Measurements from ENCODE around the gene FHOD3.

DNA sequence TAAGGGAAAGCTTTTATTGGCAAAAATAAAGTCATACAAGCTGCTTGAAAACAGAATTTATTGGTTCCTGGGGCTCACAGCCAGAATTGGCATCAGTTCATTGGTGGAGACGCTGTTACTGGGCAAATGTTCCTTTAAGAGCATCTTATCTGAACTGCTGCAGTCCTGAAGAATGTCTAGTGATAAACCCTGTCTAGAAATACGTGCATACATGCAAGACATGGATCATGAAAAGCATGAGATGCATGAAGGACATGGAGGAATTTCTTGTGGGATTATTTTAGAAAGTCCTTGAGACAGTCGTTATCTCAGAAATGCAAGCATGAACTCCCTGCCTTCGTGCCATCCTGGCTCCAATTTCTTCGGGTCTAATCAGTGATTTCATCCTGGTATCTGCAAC lies 32.5 kb upstream of the FHOD3 start:
- TF ChIP-seq, protein P1, sequence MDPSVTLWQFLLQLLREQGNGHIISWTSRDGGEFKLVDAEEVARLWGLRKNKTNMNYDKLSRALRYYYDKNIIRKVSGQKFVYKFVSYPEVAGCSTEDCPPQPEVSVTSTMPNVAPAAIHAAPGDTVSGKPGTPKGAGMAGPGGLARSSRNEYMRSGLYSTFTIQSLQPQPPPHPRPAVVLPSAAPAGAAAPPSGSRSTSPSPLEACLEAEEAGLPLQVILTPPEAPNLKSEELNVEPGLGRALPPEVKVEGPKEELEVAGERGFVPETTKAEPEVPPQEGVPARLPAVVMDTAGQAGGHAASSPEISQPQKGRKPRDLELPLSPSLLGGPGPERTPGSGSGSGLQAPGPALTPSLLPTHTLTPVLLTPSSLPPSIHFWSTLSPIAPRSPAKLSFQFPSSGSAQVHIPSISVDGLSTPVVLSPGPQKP (IDR thresholded peaks at IDR 0.05; ENCODE audit: borderline replicate concordance, low read depth, low read length): no peak
- TF ChIP-seq, protein P2, sequence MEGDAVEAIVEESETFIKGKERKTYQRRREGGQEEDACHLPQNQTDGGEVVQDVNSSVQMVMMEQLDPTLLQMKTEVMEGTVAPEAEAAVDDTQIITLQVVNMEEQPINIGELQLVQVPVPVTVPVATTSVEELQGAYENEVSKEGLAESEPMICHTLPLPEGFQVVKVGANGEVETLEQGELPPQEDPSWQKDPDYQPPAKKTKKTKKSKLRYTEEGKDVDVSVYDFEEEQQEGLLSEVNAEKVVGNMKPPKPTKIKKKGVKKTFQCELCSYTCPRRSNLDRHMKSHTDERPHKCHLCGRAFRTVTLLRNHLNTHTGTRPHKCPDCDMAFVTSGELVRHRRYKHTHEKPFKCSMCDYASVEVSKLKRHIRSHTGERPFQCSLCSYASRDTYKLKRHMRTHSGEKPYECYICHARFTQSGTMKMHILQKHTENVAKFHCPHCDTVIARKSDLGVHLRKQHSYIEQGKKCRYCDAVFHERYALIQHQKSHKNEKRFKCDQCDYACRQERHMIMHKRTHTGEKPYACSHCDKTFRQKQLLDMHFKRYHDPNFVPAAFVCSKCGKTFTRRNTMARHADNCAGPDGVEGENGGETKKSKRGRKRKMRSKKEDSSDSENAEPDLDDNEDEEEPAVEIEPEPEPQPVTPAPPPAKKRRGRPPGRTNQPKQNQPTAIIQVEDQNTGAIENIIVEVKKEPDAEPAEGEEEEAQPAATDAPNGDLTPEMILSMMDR (conservative IDR thresholded peaks at IDR 0.05; ENCODE audit: low read depth, low read length): no peak
- no peak for TF ChIP-seq NFE2L2 (IDR thresholded peaks at IDR 0.05; ENCODE audit: low read depth, low read length)
- no peak for TF ChIP-seq POLR2A (IDR thresholded peaks at IDR 0.05; ENCODE audit: low read depth, low read length)
- no peak for TF ChIP-seq RAD21 (IDR thresholded peaks at IDR 0.05; ENCODE audit: low read length)
- TF ChIP-seq BHLHE40 (IDR thresholded peaks at IDR 0.05; ENCODE audit: low read depth, low read length): no peak
- TF ChIP-seq, protein P3, sequence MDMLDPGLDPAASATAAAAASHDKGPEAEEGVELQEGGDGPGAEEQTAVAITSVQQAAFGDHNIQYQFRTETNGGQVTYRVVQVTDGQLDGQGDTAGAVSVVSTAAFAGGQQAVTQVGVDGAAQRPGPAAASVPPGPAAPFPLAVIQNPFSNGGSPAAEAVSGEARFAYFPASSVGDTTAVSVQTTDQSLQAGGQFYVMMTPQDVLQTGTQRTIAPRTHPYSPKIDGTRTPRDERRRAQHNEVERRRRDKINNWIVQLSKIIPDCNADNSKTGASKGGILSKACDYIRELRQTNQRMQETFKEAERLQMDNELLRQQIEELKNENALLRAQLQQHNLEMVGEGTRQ (IDR thresholded peaks at IDR 0.05; ENCODE audit: low read depth, low read length): no peak
- TF ChIP-seq RFX5 (IDR thresholded peaks at IDR 0.05; ENCODE audit: low read depth, low read length): no peak
- TF ChIP-seq SMC3 (IDR thresholded peaks at IDR 0.05; ENCODE audit: low read depth, low read length): no peak
- TF ChIP-seq CEBPB (IDR thresholded peaks at IDR 0.05; ENCODE audit: low read depth, low read length): no peak

Measured in IMR-90 (cell line).